Sigmoid colon (tissue), 4 donors: ENCODE data around the gene HOXD11.

Experiments
- EP300 ChIP-seq, 4 donors: sonication (generic); formaldehyde crosslinking; IDR thresholded peaks; one replicate each; pipeline ENCODE4 v1.6.1; 2017; ENCODE audit warnings: antibody characterized with exemption in 4 of 4
- POLR2A ChIP-seq, 2 donors: fragments of 450-650 bp; IDR thresholded peaks; one replicate each; pipeline ENCODE4 v1.6.1; 2016; ENCODE audit warnings: antibody characterized with exemption in 2 of 2, mild to moderate bottlenecking in 2 of 2, moderate library complexity in 2 of 2
- TF ChIP-seq, protein P1 (sequence below), 4 experiments: fragments of 450-650 bp in 3 of 4; fragments of 200-600 bp in 1 of 4; IDR thresholded peaks; one replicate each; pipeline ENCODE4 v1.5.1; 2016 to 2019; ENCODE audit warnings: antibody characterized with exemption in 4 of 4, mild to moderate bottlenecking in 3 of 4, moderate library complexity in 2 of 4

- TF ChIP-seq, protein P1, sequence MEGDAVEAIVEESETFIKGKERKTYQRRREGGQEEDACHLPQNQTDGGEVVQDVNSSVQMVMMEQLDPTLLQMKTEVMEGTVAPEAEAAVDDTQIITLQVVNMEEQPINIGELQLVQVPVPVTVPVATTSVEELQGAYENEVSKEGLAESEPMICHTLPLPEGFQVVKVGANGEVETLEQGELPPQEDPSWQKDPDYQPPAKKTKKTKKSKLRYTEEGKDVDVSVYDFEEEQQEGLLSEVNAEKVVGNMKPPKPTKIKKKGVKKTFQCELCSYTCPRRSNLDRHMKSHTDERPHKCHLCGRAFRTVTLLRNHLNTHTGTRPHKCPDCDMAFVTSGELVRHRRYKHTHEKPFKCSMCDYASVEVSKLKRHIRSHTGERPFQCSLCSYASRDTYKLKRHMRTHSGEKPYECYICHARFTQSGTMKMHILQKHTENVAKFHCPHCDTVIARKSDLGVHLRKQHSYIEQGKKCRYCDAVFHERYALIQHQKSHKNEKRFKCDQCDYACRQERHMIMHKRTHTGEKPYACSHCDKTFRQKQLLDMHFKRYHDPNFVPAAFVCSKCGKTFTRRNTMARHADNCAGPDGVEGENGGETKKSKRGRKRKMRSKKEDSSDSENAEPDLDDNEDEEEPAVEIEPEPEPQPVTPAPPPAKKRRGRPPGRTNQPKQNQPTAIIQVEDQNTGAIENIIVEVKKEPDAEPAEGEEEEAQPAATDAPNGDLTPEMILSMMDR (IDR thresholded peaks at IDR 0.05), result no peak
- TF ChIP-seq POLR2A (IDR thresholded peaks at IDR 0.05) (no peak), EP300 (IDR thresholded peaks at IDR 0.05) (no peak)
These were observed 39.0 kb downstream of the HOXD11 start for GRCh38 chr2:176146101-176146500.
